Stomach (tissue), 4 donors: Measurements from ENCODE around the gene COPG2.
"Not testable (repeated sequence)": the region's sequence is repeated elsewhere in the genome, so short reads cannot be mapped to it uniquely, and the experiment has no call there.

Experiments used
- POLR2A ChIP-seq, 4 donors: fragments of 450-650 bp; IDR thresholded peaks; one replicate each; pipeline ENCODE4 v1.6.1; 2016; ENCODE audit warnings: antibody characterized with exemption in 4 of 4, control low read depth in 2 of 4, mild to moderate bottlenecking in 1 of 4, moderate library complexity in 1 of 4
- TF ChIP-seq, protein P1 (sequence below), 7 experiments: fragments of 450-650 bp in 4 of 7; fragments of 200-600 bp in 3 of 7; sonication (generic) in 3 of 7; IDR thresholded peaks; one replicate each; pipeline ENCODE4 v1.5.1; 2016 to 2019; ENCODE audit warnings: antibody characterized with exemption in 7 of 7, control low read depth in 2 of 7, mild to moderate bottlenecking in 1 of 7

GRCh38 chr7:130607066-130607465 lies 61.5 kb downstream of the COPG2 start:
- TF ChIP-seq, protein P1, sequence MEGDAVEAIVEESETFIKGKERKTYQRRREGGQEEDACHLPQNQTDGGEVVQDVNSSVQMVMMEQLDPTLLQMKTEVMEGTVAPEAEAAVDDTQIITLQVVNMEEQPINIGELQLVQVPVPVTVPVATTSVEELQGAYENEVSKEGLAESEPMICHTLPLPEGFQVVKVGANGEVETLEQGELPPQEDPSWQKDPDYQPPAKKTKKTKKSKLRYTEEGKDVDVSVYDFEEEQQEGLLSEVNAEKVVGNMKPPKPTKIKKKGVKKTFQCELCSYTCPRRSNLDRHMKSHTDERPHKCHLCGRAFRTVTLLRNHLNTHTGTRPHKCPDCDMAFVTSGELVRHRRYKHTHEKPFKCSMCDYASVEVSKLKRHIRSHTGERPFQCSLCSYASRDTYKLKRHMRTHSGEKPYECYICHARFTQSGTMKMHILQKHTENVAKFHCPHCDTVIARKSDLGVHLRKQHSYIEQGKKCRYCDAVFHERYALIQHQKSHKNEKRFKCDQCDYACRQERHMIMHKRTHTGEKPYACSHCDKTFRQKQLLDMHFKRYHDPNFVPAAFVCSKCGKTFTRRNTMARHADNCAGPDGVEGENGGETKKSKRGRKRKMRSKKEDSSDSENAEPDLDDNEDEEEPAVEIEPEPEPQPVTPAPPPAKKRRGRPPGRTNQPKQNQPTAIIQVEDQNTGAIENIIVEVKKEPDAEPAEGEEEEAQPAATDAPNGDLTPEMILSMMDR (IDR thresholded peaks at IDR 0.05) = not testable (repeated sequence)
- TF ChIP-seq POLR2A (IDR thresholded peaks at IDR 0.05) = not testable (repeated sequence)
